H1 (cell line): ENCODE measurements around the gene SPATA25. TPM values are rescaled to one million over a fixed set of nuclear protein-coding genes. Genes with fewer than 3 reads are reported as not detected.

Experiments
- CHD2 ChIP-seq: IDR thresholded peaks from 2 replicates; pipeline ENCODE4 v1.6.1; 2012; ENCODE audit warnings: low read length, improper control_type of control experiment
- EZH2 ChIP-seq: fragments of 200-600 bp; sonication (generic); IDR thresholded peaks from 2 replicates; pipeline ENCODE4 v1.7.1; 2012; ENCODE audit warnings: low read depth, mild to moderate bottlenecking, moderate library complexity, low read length, inconsistent platforms; ENCODE audit not compliant: severe bottlenecking
- POLR2A ChIP-seq, 2 experiments: IDR thresholded peaks; 1 replicate in 1 of 2; 2 replicates in 1 of 2; pipeline ENCODE4 v1.6.1; 2011; ENCODE audit warnings: low read depth in 2 of 2, low read length in 2 of 2, mild to moderate bottlenecking in 2 of 2; ENCODE audit errors: control extremely low read depth in 1 of 2
- RNF2 ChIP-seq: fragments of 200-900, 300-1000 bp; sonication (generic); IDR thresholded peaks from 2 replicates; pipeline ENCODE4 v1.7.1; 2016; ENCODE audit warnings: borderline replicate concordance, low read depth, mild to moderate bottlenecking, antibody characterized with exemption, low read length; ENCODE audit not compliant: poor library complexity, severe bottlenecking; ENCODE audit errors: missing control alignments
- TEAD4 ChIP-seq: IDR thresholded peaks from 2 replicates; pipeline ENCODE4 v1.6.1; 2012; ENCODE audit warnings: low read depth, low read length, inconsistent platforms, mixed read lengths
- polyA plus RNA-seq, 7 experiments: library from polyadenylated mRNA; depleted of rRNA in 3 of 7; stranded (reverse) in 5 of 7; unstranded in 2 of 7; fragments of >200 nt in 5 of 7; fragments of 200-250 nt in 2 of 7; gene quantifications; 1 replicate in 5 of 7; 2 replicates in 1 of 7; 4 replicates in 1 of 7; pipeline versions ENCODE4 v1.2.1 to v1.2.3, GENCODE V29; 2011 to 2013; ENCODE audit warnings: missing spikeins in 2 of 7, mixed read lengths in 2 of 7
- total RNA-seq: library from RNA; stranded (reverse); fragmentation: NEBNext Ultra II Directional; extraction: Animal tissue kit (Norgen Biotek cat#: 25700); gene quantifications from 2 replicates; pipeline ENCODE4 v1.2.1, GENCODE V29; 2021
- TF ChIP-seq, protein P1 (sequence below): IDR thresholded peaks from 2 replicates; pipeline ENCODE4 v1.6.1; 2012; ENCODE audit warnings: inconsistent platforms

The SPATA25 gene
- total and polyA plus RNA-seq, 2 of the 8 experiments (the other 6 are each of a cell fraction or from before 2014, with no cell fraction given), result 2.0 to 3.0 TPM

DNA sequence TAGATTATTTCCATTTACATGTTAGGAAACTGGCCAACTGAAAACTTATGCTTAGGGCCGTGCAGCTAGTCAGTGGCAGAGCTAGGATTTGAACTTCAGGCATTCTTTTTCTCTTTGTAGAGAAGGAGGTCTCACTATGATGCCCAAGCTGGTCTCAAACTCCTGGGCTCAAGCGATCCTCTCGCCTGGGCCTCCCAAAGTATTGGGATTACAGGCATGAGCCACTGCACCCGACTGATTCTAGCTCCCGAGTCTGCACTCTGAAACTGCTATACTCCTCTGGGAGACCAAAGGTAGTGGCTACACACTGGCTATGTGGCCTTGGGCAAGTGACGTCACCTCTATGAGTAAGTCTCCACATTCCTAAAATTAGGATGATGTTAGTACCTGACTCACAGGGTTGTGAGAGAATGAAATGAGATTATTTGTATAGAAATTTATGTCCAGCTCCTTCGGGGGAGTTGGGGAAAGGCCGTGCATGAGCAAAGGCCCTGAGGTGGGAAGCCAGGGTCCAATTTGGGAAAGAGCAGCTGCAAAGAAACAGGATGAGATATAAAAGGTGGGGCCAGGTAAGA lies 18.2 kb upstream of the SPATA25 start (continued):
- TF ChIP-seq EZH2 (no peak), POLR2A (IDR thresholded peaks at IDR 0.05; ENCODE audit: control extremely low read depth in 1 of 2, low read depth in 2 of 2, low read length in 2 of 2) (no peak), TEAD4 (no peak), RNF2 (no peak), CHD2 (no peak)
- TF ChIP-seq, protein P1, sequence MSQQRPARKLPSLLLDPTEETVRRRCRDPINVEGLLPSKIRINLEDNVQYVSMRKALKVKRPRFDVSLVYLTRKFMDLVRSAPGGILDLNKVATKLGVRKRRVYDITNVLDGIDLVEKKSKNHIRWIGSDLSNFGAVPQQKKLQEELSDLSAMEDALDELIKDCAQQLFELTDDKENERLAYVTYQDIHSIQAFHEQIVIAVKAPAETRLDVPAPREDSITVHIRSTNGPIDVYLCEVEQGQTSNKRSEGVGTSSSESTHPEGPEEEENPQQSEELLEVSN, result no peak
